SU-DHL-6 (cell line): ENCODE measurements around the gene MATCAP1.

Source experiments
- H2AFZ ChIP-seq: fragments of 200-600 bp; sonication (generic); 2 replicates; pipeline ENCODE4 v1.6.1; 2014; ENCODE audit warnings: low read depth, mild to moderate bottlenecking, moderate library complexity, mixed read lengths, antibody characterized with exemption, low read length; ENCODE audit not compliant: severe bottlenecking
- H3F3A ChIP-seq: fragments of 200-600 bp; shearing (Covaris generic); 2 replicates; pipeline ENCODE4 v1.6.0; 2016; ENCODE audit warnings: antibody characterized with exemption, mild to moderate bottlenecking; ENCODE audit not compliant: insufficient read depth
- H3K27ac ChIP-seq: fragments of 200-600 bp; sonication (generic); 2 replicates; pipeline ENCODE4 v1.5.1; 2016; ENCODE audit warnings: low read depth, mild to moderate bottlenecking, low read length, moderate library complexity, mixed read lengths
- H3K27me3 ChIP-seq: fragments of 200-600 bp; sonication (generic), shearing (Covaris generic); 2 replicates; pipeline ENCODE4 v1.6.0; 2014; ENCODE audit warnings: mild to moderate bottlenecking, low read length
- H3K36me3 ChIP-seq: fragments of 200-600 bp; sonication (generic); 2 replicates; pipeline ENCODE4 v1.6.1; 2014; ENCODE audit warnings: mild to moderate bottlenecking, low read length, mixed read lengths
- H3K4me2 ChIP-seq: fragments of 300-600, 200-600 bp; shearing (Covaris generic), sonication (generic); 2 replicates; pipeline ENCODE4 v1.6.0; 2014; ENCODE audit warnings: low read length, low read depth, mild to moderate bottlenecking; ENCODE audit not compliant: poor library complexity, severe bottlenecking
- H3K4me3 ChIP-seq: fragments of 200-600 bp; sonication (generic); 2 replicates; pipeline ENCODE4 v1.5.1; 2014; ENCODE audit warnings: antibody characterized with exemption, low read length, mild to moderate bottlenecking, mixed read lengths; ENCODE audit not compliant: insufficient read depth, poor library complexity, severe bottlenecking
- H3K79me2 ChIP-seq: fragments of 200-600 bp; sonication (generic); 2 replicates; pipeline ENCODE4 v1.6.1; 2014; ENCODE audit warnings: mild to moderate bottlenecking, low read length, moderate library complexity; ENCODE audit not compliant: insufficient read depth
- H3K9ac ChIP-seq: fragments of 200-600 bp; sonication (generic); 2 replicates; pipeline ENCODE4 v1.7.0; 2014; ENCODE audit warnings: mild to moderate bottlenecking, low read length
- H3K9me2 ChIP-seq: fragments of 200-600 bp; sonication (generic); replicated peaks from 2 replicates; pipeline ENCODE4 v1.6.1; 2014; ENCODE audit warnings: low read length; ENCODE audit not compliant: insufficient read depth
- H3K9me3 ChIP-seq: fragments of 200-600 bp; sonication (generic); 2 replicates; pipeline ENCODE4 v1.6.1; 2014; ENCODE audit warnings: low read length, mixed read lengths; ENCODE audit not compliant: insufficient read depth
- H4K20me1 ChIP-seq: fragments of 200-600 bp; sonication (generic); 2 replicates; pipeline ENCODE4 v1.6.1; 2014; ENCODE audit warnings: low read depth, mild to moderate bottlenecking, antibody characterized with exemption, low read length, moderate library complexity, mixed read lengths
- EZH2phosphoT487 ChIP-seq: fragments of 200-600 bp; sonication (generic), shearing (Covaris generic); conservative IDR thresholded peaks from 2 replicates; pipeline ENCODE4 v1.6.1; 2018; ENCODE audit warnings: mild to moderate bottlenecking, antibody characterized with exemption, low read length, moderate library complexity, mixed read lengths
- TF ChIP-seq, protein P1 (sequence below): fragments of 200-600 bp; sonication (generic); IDR thresholded peaks from one replicate; pipeline ENCODE4 v1.5.1; 2017; ENCODE audit warnings: antibody characterized with exemption, mild to moderate bottlenecking, low read length, moderate library complexity; ENCODE audit not compliant: insufficient read depth, poor library complexity, severe bottlenecking

MATCAP1 gene

DNA sequence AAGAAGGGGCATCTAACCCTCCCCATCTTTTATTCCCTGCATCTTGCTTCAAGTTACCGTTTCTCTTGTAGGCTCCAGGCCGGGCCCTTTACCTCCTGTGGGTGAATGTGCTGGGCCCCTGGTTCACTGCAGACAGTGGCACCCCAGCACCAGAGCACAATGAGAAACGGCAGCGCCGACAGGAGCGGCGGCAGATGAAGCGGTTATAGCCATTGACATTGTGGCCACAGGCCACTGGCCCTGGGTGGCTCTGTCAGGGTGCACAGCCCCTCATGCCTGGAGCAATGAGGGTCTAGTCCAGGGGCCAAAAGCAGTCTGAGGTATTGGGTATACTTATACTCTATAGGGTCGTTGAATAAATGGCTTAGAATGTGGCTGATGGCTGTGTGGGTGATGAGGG, 45.1 kb upstream of the MATCAP1 start:
- H3K4me3 ChIP-seq = no peak overlapping the region
- no peak for TF ChIP-seq EZH2phosphoT487
- TF ChIP-seq, protein P1, sequence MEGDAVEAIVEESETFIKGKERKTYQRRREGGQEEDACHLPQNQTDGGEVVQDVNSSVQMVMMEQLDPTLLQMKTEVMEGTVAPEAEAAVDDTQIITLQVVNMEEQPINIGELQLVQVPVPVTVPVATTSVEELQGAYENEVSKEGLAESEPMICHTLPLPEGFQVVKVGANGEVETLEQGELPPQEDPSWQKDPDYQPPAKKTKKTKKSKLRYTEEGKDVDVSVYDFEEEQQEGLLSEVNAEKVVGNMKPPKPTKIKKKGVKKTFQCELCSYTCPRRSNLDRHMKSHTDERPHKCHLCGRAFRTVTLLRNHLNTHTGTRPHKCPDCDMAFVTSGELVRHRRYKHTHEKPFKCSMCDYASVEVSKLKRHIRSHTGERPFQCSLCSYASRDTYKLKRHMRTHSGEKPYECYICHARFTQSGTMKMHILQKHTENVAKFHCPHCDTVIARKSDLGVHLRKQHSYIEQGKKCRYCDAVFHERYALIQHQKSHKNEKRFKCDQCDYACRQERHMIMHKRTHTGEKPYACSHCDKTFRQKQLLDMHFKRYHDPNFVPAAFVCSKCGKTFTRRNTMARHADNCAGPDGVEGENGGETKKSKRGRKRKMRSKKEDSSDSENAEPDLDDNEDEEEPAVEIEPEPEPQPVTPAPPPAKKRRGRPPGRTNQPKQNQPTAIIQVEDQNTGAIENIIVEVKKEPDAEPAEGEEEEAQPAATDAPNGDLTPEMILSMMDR = no peak
- H3K27ac ChIP-seq = no peak overlapping the region
- H2AFZ ChIP-seq = no peak overlapping the region
- H3K79me2 ChIP-seq = peaks cover 11% of the 10 kb centered on the region
- H3F3A ChIP-seq = no peaks in the 10 kb centered on the region
- H3K9me2 ChIP-seq = no peaks in the 10 kb centered on the region
- H3K9me3 ChIP-seq = no peaks in the 10 kb centered on the region
- no peak overlapping the region for H3K4me2 ChIP-seq
- no peak overlapping the region for H3K9ac ChIP-seq
- H3K27me3 ChIP-seq = no peaks in the 10 kb centered on the region
- H4K20me1 ChIP-seq = no peaks in the 10 kb centered on the region
- H3K36me3 ChIP-seq = no peaks in the 10 kb centered on the region

DNA sequence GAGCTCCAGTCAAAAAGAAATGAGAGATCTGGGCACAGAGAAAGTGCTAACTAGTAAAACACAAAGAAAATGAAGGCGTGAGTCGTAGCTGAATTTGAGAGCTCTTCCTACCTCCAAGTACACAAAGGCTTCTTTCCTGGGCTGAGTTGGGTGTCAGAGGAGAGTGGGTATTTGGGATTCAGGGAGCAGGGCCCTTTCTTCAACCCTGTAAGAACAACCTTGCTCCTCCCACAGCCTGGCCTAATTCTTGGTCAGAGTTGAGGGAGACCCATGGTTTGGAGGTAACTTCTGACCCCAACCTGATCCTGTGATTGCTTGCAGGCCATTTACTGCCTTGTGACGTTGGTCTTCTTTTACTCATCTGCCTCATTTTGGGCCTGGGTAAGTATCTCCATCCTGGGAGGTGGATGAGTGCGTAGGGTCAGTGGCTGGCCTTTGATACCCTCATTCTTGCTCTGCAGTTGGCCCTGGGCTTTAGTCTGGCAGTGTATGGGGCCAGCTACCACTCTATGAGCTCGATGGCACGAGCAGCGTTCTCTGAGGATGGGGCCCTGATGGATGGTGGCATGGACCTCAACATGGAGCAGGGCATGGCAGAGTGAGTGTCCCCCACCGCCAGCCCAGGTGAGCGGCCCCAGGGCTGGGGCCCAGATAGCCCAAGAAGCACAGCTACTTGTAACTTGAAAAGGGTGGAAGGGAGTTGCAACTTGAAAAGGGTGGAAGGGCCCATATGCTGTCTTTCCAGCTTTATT, 44.4 kb upstream of the MATCAP1 start:
- Histone ChIP-seq H3K9me2 (no peaks in the 10 kb centered on the region), H3K36me3 (no peaks in the 10 kb centered on the region), H3F3A (no peaks in the 10 kb centered on the region), H3K9ac (peak overlapping the region; percentile 72; the same call in 1 of the 2 replicates), H3K79me2 (peaks cover 11% of the 10 kb centered on the region), H2AFZ (no peak overlapping the region), H3K27me3 (no peaks in the 10 kb centered on the region), H3K9me3 (no peaks in the 10 kb centered on the region), H3K4me3 (peak overlapping the region; percentile 90), H4K20me1 (no peaks in the 10 kb centered on the region), H3K27ac (no peak overlapping the region), H3K4me2 (peak overlapping the region; percentile 98)
- no peak for TF ChIP-seq EZH2phosphoT487
- TF ChIP-seq, protein P1 = no peak

DNA sequence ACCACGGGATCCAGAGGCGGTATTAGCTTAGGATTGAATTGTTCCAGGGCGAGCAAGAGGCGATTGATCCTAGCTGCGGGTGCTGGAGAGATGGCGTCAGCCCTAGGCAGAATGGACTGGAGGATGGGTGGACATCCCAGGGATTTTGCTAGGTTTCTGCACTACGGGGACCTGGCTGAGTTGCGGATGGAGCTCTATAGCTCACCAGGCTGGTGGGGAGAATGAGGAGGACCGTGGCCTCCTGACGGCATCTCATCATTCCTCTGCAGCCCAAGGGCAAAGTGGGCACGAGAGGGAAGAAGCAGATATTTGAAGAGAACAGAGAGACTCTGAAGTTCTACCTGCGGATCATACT, 43.8 kb upstream of the MATCAP1 start:
- TF ChIP-seq, protein P1 = no peak
- TF ChIP-seq EZH2phosphoT487 = no peak
- Histone ChIP-seq H3F3A (no peaks in the 10 kb centered on the region), H3K4me2 (peak overlapping the region; percentile 98), H3K27me3 (no peaks in the 10 kb centered on the region), H3K9ac (peak overlapping the region; percentile 72), H3K9me3 (no peaks in the 10 kb centered on the region), H3K79me2 (peaks cover 11% of the 10 kb centered on the region), H3K27ac (no peak overlapping the region), H4K20me1 (no peaks in the 10 kb centered on the region), H3K36me3 (no peaks in the 10 kb centered on the region), H3K9me2 (no peaks in the 10 kb centered on the region), H2AFZ (no peak overlapping the region), H3K4me3 (peak overlapping the region; percentile 90)
